IMR-90 (cell line): Measurements from ENCODE around the gene IGF2BP3. TPM values are rescaled to one million over a fixed set of nuclear protein-coding genes. Genes with fewer than 3 reads are reported as not detected.

Source experiments
- ATAC-seq: fragments of 200-7000 bp; cut with Tn5 transposase; 2 replicates; pipeline ENCODE4 v1.9.1; 2020; ENCODE audit warnings: low read depth, mild to moderate bottlenecking, moderate library complexity
- BruUV-seq: library from RNA; stranded (reverse); fragments of 400-500 nt; replicated peaks from 2 replicates; lab custom pipeline; 2021; lab: Mats Ljungman, UMichigan
- CTCF ChIA-PET: fragments of 300-600 bp; formaldehyde crosslinking; extraction: SDS; loops from one replicate; lab custom pipeline; 2021; ENCODE audit warnings: antibody characterized with exemption; lab: Yijun Ruan, JAX
- POLR2A ChIA-PET: fragments of 300-600 bp; sonication (Branson Sonifier 250); formaldehyde crosslinking; loops from one replicate; lab custom pipeline; 2022; ENCODE audit warnings: antibody characterized with exemption; ENCODE audit not compliant: unreplicated experiment; lab: Charles Lee
- DNase-seq: peaks from one replicate; pipeline ENCODE4 v3.0.0; 2013
- H2AFZ ChIP-seq: replicated peaks from 2 replicates; pipeline ENCODE3; 2013; ENCODE audit warnings: low read length, mild to moderate bottlenecking; ENCODE audit not compliant: poor library complexity
- H2AK5ac ChIP-seq: 2 replicates; pipeline ENCODE4 v1.6.1; 2013; ENCODE audit warnings: low read depth, low read length, inconsistent platforms
- H2AK9ac ChIP-seq: replicated peaks from 2 replicates; pipeline ENCODE3; 2013; ENCODE audit warnings: mild to moderate bottlenecking, low read depth, low read length, moderate library complexity; ENCODE audit not compliant: poor library complexity
- H2BK120ac ChIP-seq: 2 replicates; pipeline ENCODE4 v1.6.1; 2013; ENCODE audit warnings: low read depth, low read length, inconsistent platforms
- H2BK15ac ChIP-seq: 3 replicates; pipeline ENCODE4 v1.6.1; 2013; ENCODE audit warnings: low read depth, low read length, inconsistent platforms
- H2BK20ac ChIP-seq: 2 replicates; pipeline ENCODE4 v1.6.1; 2013; ENCODE audit warnings: low read depth, mild to moderate bottlenecking, inconsistent platforms, low read length, moderate library complexity
- H2BK5ac ChIP-seq: 2 replicates; pipeline ENCODE4 v1.6.1; 2013; ENCODE audit warnings: mild to moderate bottlenecking, low read depth, low read length, inconsistent platforms; ENCODE audit not compliant: poor library complexity, severe bottlenecking
- H3K14ac ChIP-seq: replicated peaks from 2 replicates; pipeline ENCODE4 v1.6.1; 2013; ENCODE audit warnings: low read depth, low read length, inconsistent platforms
- H3K18ac ChIP-seq: 2 replicates; pipeline ENCODE4 v1.6.1; 2013; ENCODE audit warnings: low read depth, low read length, control low read depth
- H3K23ac ChIP-seq: 2 replicates; pipeline ENCODE4 v1.6.1; 2013; ENCODE audit warnings: low read depth, low read length, inconsistent platforms
- H3K27ac ChIP-seq: 2 replicates; pipeline ENCODE4 v1.5.1; 2013; ENCODE audit warnings: mild to moderate bottlenecking, control low read depth, low read length; ENCODE audit not compliant: insufficient read depth
- H3K27me3 ChIP-seq: 2 replicates; pipeline ENCODE4 v1.6.1; 2013; ENCODE audit warnings: low read length; ENCODE audit not compliant: control insufficient read depth, insufficient read depth
- H3K36me3 ChIP-seq: 2 replicates; pipeline ENCODE4 v1.6.1; 2013; ENCODE audit warnings: low read length, mixed read lengths; ENCODE audit not compliant: control insufficient read depth, insufficient read depth
- H3K4ac ChIP-seq: 2 replicates; pipeline ENCODE4 v1.6.1; 2013; ENCODE audit warnings: low read depth, low read length, inconsistent platforms
- H3K4me1 ChIP-seq: 2 replicates; pipeline ENCODE4 v1.6.1; 2013; ENCODE audit warnings: low read length, mixed read lengths; ENCODE audit not compliant: control insufficient read depth, insufficient read depth
- H3K4me2 ChIP-seq: 2 replicates; pipeline ENCODE4 v1.6.1; 2013; ENCODE audit warnings: low read depth, mild to moderate bottlenecking, control low read depth, low read length, moderate library complexity
- H3K4me3 ChIP-seq: 2 replicates; pipeline ENCODE4 v1.5.1; 2013; ENCODE audit warnings: low read depth, mild to moderate bottlenecking, control low read depth, low read length, moderate library complexity; ENCODE audit not compliant: insufficient read depth
- H3K56ac ChIP-seq: 2 replicates; pipeline ENCODE4 v1.6.1; 2013; ENCODE audit warnings: low read length, inconsistent platforms; ENCODE audit not compliant: insufficient read depth; ENCODE audit errors: extremely low read depth
- H3K79me1 ChIP-seq, 2 experiments: 2 replicates each; pipeline ENCODE4 v1.6.1; 2013; ENCODE audit warnings: low read length in 2 of 2, inconsistent platforms in 1 of 2, low read depth in 1 of 2
- H3K9ac ChIP-seq: 2 replicates; pipeline ENCODE4 v1.6.1; 2013; ENCODE audit warnings: low read depth, low read length, control low read depth
- H3K9me1 ChIP-seq: 2 replicates; pipeline ENCODE4 v1.6.1; 2013; ENCODE audit warnings: low read length, inconsistent platforms; ENCODE audit not compliant: insufficient read depth
- H3K9me3 ChIP-seq: 2 replicates; pipeline ENCODE4 v1.6.1; 2013; ENCODE audit warnings: low read length; ENCODE audit not compliant: control insufficient read depth, insufficient read depth
- H4K20me1 ChIP-seq: 2 replicates; pipeline ENCODE4 v1.6.1; 2013; ENCODE audit warnings: low read length, inconsistent platforms; ENCODE audit not compliant: insufficient read depth
- H4K5ac ChIP-seq: 2 replicates; pipeline ENCODE4 v1.6.1; 2013; ENCODE audit warnings: mild to moderate bottlenecking, low read depth, low read length, control low read depth
- H4K8ac ChIP-seq, 2 experiments: 2 replicates each; pipeline ENCODE4 v1.6.1; 2013; ENCODE audit warnings: low read depth in 2 of 2, low read length in 2 of 2, control low read depth in 1 of 2, inconsistent platforms in 1 of 2
- H4K91ac ChIP-seq: 2 replicates; pipeline ENCODE4 v1.6.1; 2013; ENCODE audit warnings: low read depth, low read length, inconsistent platforms; ENCODE audit not compliant: insufficient read depth
- BHLHE40 ChIP-seq: fragments of 150-350 bp; IDR thresholded peaks from 2 replicates; pipeline ENCODE4 v1.6.1; 2016; ENCODE audit warnings: mild to moderate bottlenecking, low read depth, low read length
- MAFK ChIP-seq: IDR thresholded peaks from 2 replicates; pipeline ENCODE4 v1.6.1; 2012; ENCODE audit warnings: low read depth, low read length, improper control_type of control experiment
- MAZ ChIP-seq: IDR thresholded peaks from 2 replicates; pipeline ENCODE4 v1.6.1; 2012; ENCODE audit warnings: low read depth, mild to moderate bottlenecking, low read length, improper control_type of control experiment, moderate library complexity, borderline replicate concordance
- POLR2A ChIP-seq: IDR thresholded peaks from 2 replicates; pipeline ENCODE4 v1.6.1; 2012; ENCODE audit warnings: mild to moderate bottlenecking, low read depth, low read length
- RCOR1 ChIP-seq: IDR thresholded peaks from 2 replicates; pipeline ENCODE4 v1.6.1; 2012; ENCODE audit warnings: mild to moderate bottlenecking, low read length, improper control_type of control experiment; ENCODE audit not compliant: insufficient replicate concordance
- SMC3 ChIP-seq: fragments of 150-350 bp; IDR thresholded peaks from 2 replicates; pipeline ENCODE4 v1.6.1; 2016; ENCODE audit warnings: low read depth, mild to moderate bottlenecking, antibody characterized with exemption, low read length, moderate library complexity
- WGBS, 2 experiments: methylation state at CpG; one replicate each; pipeline versions ENCODE4 v1.1.5 to v1.1.7; 2013; ENCODE audit warnings: missing lambda C conversion rate in 2 of 2; ENCODE audit not compliant: insufficient read length in 1 of 2; ENCODE audit errors: extremely low coverage in 2 of 2; 5-methylcytosine and 5-hydroxymethylcytosine counted together
- dilution Hi-C: fragments of 300-500 bp; cut with HindIII; formaldehyde crosslinking; loops from one replicate; pipeline ENCODE4 v1.14.3; 2018; ENCODE audit warnings: low sequenced_read_pairs; ENCODE audit not compliant: unreplicated experiment
- in situ Hi-C: fragments of 300-500 bp; cut with MboI; formaldehyde crosslinking; loops from 3 replicates; pipeline ENCODE4 v1.14.3; 2019; ENCODE audit warnings: low sequenced_read_pairs, inconsistent platforms, mixed read lengths
- intact Hi-C: fragments of 100-400 bp; cut with micrococcal nuclease; formaldehyde crosslinking; loops from 2 replicates; pipeline ENCODE4 v1.10.0; 2022
- polyA plus RNA-seq, 3 experiments: library from polyadenylated mRNA; depleted of rRNA; stranded (reverse); fragments of >200 nt; gene quantifications; 2 replicates each; pipeline ENCODE4 v1.2.3, GENCODE V29; 2012; ENCODE audit warnings: low replicate concordance in 1 of 3
- total RNA-seq: library from RNA; depleted of rRNA; stranded (reverse); fragments of >200 nt; gene quantifications from 2 replicates; pipeline ENCODE4 v1.2.3, GENCODE V29; 2012

Gene IGF2BP3
- total and polyA plus RNA-seq, 2 of the 4 experiments (the other 2 are of a cell fraction): 50.9 to 59.3 TPM

GRCh38 chr7:23287612-23288011, 182.7 kb downstream of the IGF2BP3 start:
- 92% methylated on average over 2 of the region's 5 CpGs; no CpG with 5 or more reads in 1 of the 2 experiments for WGBS, 2 experiments
- intact Hi-C loops: no loop called here
- no TSS peak for BruUV-seq

More at GRCh38 chr7:23287612-23288011, 182.7 kb downstream of the IGF2BP3 start:
- Histone ChIP-seq H2AFZ (peak overlapping the region; percentile 59), H3K27ac (no peak overlapping the region), H3K4me3 (no peak overlapping the region), H3K9me3 (no peaks in the 10 kb centered on the region), H3K14ac (no peak overlapping the region), H2BK15ac (no peak overlapping the region), H4K8ac (no peak overlapping the region), H3K4me2 (no peak overlapping the region), H2BK5ac (no peak overlapping the region), H3K79me1 (no peaks in the 10 kb centered on the region), H4K5ac (no peak overlapping the region), H3K27me3 (no peaks in the 10 kb centered on the region), H2BK120ac (no peak overlapping the region), H3K23ac (no peak overlapping the region), H3K4me1 (no peaks in the 10 kb centered on the region), H3K4ac (no peak overlapping the region), H3K18ac (no peak overlapping the region), H2AK5ac (no peak overlapping the region), H3K9ac (no peak overlapping the region), H3K9me1 (no peaks in the 10 kb centered on the region), H4K20me1 (no peaks in the 10 kb centered on the region), H3K36me3 (no peaks in the 10 kb centered on the region), H2BK20ac (no peak overlapping the region), H3K56ac (no peak overlapping the region), H2AK9ac (peak overlapping the region; percentile 51), H4K91ac (no peak overlapping the region)
- DNase-seq: no peak
- POLR2A ChIA-PET: no interaction called here
- no peak for ATAC-seq
- in situ Hi-C loops: no loop called here
- TF ChIP-seq POLR2A: no peak
- TF ChIP-seq MAZ: no peak
- no peak for TF ChIP-seq BHLHE40
- no peak for TF ChIP-seq MAFK
- TF ChIP-seq SMC3: no peak
- no peak for TF ChIP-seq RCOR1
- dilution Hi-C loops: no loop called here
- CTCF ChIA-PET: interaction anchor here (0.6 kb wide), 1 partner anchor 466 kb away, joined by 3 read pairs; no protein-coding TSS in a partner anchor
